ENCODE measurements around the gene ATP6V1F. TPM values are rescaled to one million over a fixed set of nuclear protein-coding genes. Genes with fewer than 3 reads are reported as not detected.

The ATP6V1F gene
- polyA plus RNA-seq, 3 donors, result 327 to 593 (median 511) TPM

DNA sequence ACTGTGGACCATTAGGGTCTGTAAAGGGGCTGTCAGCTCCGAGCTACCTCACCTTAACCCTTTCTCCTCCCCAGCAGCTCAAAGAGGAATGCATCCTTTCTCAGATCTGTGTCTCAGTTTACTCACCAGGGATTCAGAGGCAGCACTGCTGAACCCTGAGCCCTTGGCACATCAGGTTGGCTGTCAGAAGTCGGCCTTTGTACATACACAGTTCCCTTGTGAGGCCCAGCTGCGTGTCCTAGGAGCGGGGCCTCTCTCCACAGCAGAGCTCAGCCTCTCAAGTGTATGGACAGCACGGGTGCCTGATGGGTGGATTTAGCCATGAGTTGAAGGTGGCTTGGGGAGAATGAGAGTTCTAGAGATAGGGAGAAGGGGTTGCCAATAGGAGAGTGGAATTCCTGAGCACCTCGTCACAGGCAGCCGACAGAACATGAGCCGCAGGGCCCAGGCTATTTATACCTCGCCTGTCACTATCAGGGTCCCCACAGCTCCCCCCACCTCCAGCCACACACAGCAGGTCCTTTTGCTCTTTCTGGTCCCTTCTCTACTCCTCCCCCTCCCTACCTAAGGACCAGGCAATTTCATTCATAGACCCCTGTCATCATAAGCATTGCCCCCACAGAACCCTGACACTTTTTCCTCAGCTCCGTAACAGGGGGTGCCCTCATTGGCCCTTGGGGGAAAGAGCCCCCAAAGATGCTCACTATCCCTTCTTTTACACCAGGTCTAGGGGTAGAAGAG lies 34.5 kb upstream of the ATP6V1F start:
- no peak for DNase-seq
- peaks cover 0 to 3% of the 10 kb centered on the region in 2 donors for H3K36me3 Mint-ChIP-seq
- no peaks in the 10 kb centered on the region for H3K9me3 ChIP-seq (replicated peaks in 1 of 2; ENCODE audit: control insufficient read depth in 1 of 2, insufficient read depth in 1 of 2, low read length in 2 of 2)
- no peak overlapping the region for H3K4me3 ChIP-seq (replicated peaks in 1 of 3; ENCODE audit: low read depth in 2 of 3, low read length in 3 of 3)
- no peak overlapping the region for H3K4me3 Mint-ChIP-seq
- TF ChIP-seq, protein P1, sequence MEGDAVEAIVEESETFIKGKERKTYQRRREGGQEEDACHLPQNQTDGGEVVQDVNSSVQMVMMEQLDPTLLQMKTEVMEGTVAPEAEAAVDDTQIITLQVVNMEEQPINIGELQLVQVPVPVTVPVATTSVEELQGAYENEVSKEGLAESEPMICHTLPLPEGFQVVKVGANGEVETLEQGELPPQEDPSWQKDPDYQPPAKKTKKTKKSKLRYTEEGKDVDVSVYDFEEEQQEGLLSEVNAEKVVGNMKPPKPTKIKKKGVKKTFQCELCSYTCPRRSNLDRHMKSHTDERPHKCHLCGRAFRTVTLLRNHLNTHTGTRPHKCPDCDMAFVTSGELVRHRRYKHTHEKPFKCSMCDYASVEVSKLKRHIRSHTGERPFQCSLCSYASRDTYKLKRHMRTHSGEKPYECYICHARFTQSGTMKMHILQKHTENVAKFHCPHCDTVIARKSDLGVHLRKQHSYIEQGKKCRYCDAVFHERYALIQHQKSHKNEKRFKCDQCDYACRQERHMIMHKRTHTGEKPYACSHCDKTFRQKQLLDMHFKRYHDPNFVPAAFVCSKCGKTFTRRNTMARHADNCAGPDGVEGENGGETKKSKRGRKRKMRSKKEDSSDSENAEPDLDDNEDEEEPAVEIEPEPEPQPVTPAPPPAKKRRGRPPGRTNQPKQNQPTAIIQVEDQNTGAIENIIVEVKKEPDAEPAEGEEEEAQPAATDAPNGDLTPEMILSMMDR (IDR thresholded peaks at IDR 0.05), result no peak
- no peaks in the 10 kb centered on the region for H4K20me1 ChIP-seq (ENCODE audit: insufficient read depth, low read length)
- H3K27ac ChIP-seq (ENCODE audit: low read depth in 1 of 2, low read length in 2 of 2), result no peak overlapping the region
- WGBS (ENCODE audit: insufficient coverage), result 96% methylated on average over 5 of the region's 10 CpGs
- H3K4me2 ChIP-seq (replicated peaks; ENCODE audit: extremely low read depth, low read length, poor library complexity, severe bottlenecking), result no peak overlapping the region
- peaks cover 48 to 58% (median 57%) of the 10 kb centered on the region in 3 donors for H3K27me3 Mint-ChIP-seq (ENCODE audit: low read depth in 3 of 3)
- intact Hi-C loops (cut with micrococcal nuclease), result no loop called here
- H2AFZ ChIP-seq (ENCODE audit: insufficient read depth, low read depth, low read length, poor library complexity, severe bottlenecking), result no peak overlapping the region
- no peaks in the 10 kb centered on the region for H3K36me3 ChIP-seq (replicated peaks in 1 of 2; ENCODE audit: control insufficient read depth in 1 of 2, insufficient read depth in 2 of 2, low read length in 2 of 2)
- no peak overlapping the region for H3K9ac ChIP-seq (ENCODE audit: insufficient read depth, low read length, poor library complexity, severe bottlenecking)
- H3K4me1 Mint-ChIP-seq, result peaks cover 20% of the 10 kb centered on the region
- H3K27ac Mint-ChIP-seq, result no peak overlapping the region
- H3K27me3 ChIP-seq (ENCODE audit: control insufficient read depth in 2 of 2, insufficient read depth in 2 of 2, low read length in 2 of 2), result peaks cover 34 to 48% of the 10 kb centered on the region in 2 donors
- no peaks in the 10 kb centered on the region for H3K79me2 ChIP-seq (ENCODE audit: insufficient read depth, low read length)
- peaks cover 16 to 22% of the 10 kb centered on the region in 2 donors for H3K4me1 ChIP-seq (ENCODE audit: control insufficient read depth in 1 of 2, insufficient read depth in 2 of 2, low read length in 2 of 2)
- H3K9me3 Mint-ChIP-seq, result peaks cover 0 to 18% (median 6%) of the 10 kb centered on the region in 7 donors

DNA sequence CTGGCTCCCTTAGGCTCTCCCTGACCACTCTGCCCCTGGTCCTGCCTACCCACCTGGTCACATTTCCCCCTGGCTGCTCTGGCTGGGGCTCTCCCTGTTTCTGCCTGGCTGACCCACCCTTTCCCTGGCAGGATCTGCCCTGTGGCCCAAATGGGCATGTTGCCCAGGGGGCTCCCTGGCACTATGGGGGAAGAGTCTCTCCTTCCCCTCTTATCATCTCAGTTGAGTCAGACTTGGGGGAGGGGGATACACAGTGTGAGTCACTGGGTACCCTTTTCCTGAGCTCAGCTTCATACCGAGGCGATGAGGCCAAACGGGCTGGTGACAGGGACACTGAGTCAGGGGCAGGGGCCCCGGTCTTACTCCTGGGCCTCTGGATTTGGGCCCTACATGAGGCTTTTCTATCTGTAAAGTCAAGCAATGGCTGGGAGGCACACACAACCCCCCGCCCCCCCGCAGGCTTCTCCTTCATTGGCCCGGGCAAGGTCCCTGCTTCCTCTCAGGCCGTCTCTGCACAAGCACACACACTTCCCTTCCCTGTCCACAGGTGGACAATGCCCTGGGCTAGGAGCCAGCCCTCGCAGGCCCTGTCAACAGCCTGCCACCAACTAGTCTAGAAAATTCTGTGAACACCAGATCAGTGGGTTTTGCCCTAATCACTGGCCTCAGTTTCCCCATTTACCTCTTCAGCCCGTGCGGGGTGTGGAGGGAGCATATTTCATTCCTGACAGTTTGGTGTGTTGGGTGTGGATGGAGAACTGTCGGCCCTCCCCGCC lies 33.1 kb upstream of the ATP6V1F start:
- no peak for DNase-seq
- TF ChIP-seq, protein P1 (IDR thresholded peaks at IDR 0.05), result no peak
- Histone ChIP-seq H3K27me3 (ENCODE audit: control insufficient read depth in 2 of 2, insufficient read depth in 2 of 2, low read length in 2 of 2) (peaks cover 34 to 59% of the 10 kb centered on the region in 2 donors), H3K4me3 (replicated peaks in 1 of 3; ENCODE audit: low read depth in 2 of 3, low read length in 3 of 3) (peak overlapping the region in 1 of 3 experiments; percentile 68), H3K4me1 (ENCODE audit: control insufficient read depth in 1 of 2, insufficient read depth in 2 of 2, low read length in 2 of 2) (peaks cover 16 to 22% of the 10 kb centered on the region in 2 donors), H3K36me3 (replicated peaks in 1 of 2; ENCODE audit: control insufficient read depth in 1 of 2, insufficient read depth in 2 of 2, low read length in 2 of 2) (no peaks in the 10 kb centered on the region), H3K9ac (ENCODE audit: insufficient read depth, low read length, poor library complexity, severe bottlenecking) (no peak overlapping the region), H3K4me2 (replicated peaks; ENCODE audit: extremely low read depth, low read length, poor library complexity, severe bottlenecking) (peak overlapping the region; percentile 74), H3K27ac (ENCODE audit: low read depth in 1 of 2, low read length in 2 of 2) (no peak overlapping the region), H2AFZ (ENCODE audit: insufficient read depth, low read depth, low read length, poor library complexity, severe bottlenecking) (no peak overlapping the region), H3K9me3 (replicated peaks in 1 of 2; ENCODE audit: control insufficient read depth in 1 of 2, insufficient read depth in 1 of 2, low read length in 2 of 2) (no peaks in the 10 kb centered on the region), H4K20me1 (ENCODE audit: insufficient read depth, low read length) (no peaks in the 10 kb centered on the region), H3K79me2 (ENCODE audit: insufficient read depth, low read length) (no peaks in the 10 kb centered on the region)
- Mint-ChIP-seq H3K4me3 (peak overlapping the region; percentile 47 to 85), H3K36me3 (peaks cover 0 to 3% of the 10 kb centered on the region in 2 donors), H3K27me3 (ENCODE audit: low read depth in 3 of 3) (peaks cover 54 to 69% (median 66%) of the 10 kb centered on the region in 3 donors), H3K4me1 (peaks cover 20% of the 10 kb centered on the region), H3K27ac (peak overlapping the region in 1 of 7 donors; percentile 68), H3K9me3 (peaks cover 0 to 18% (median 6%) of the 10 kb centered on the region in 7 donors)
- intact Hi-C loops (cut with micrococcal nuclease), result no loop called here
- 31% methylated on average over 9 of the region's 13 CpGs for WGBS (ENCODE audit: insufficient coverage)

Measured in CD14-positive monocyte (primary cell).